PC-3 (cell line): Measurements from ENCODE around the gene ADAMTS17.

ENCODE experiments used
- EZH2 ChIP-seq: fragments of 300-600 bp; sonication (generic); IDR thresholded peaks from one replicate; pipeline ENCODE4 v1.6.1; 2017; ENCODE audit warnings: antibody characterized with exemption, mild to moderate bottlenecking, low read length; ENCODE audit not compliant: unreplicated experiment
- TF ChIP-seq, protein P1 (sequence below): fragments of 300-600 bp; sonication (generic); conservative IDR thresholded peaks from 2 replicates; pipeline ENCODE4 v1.5.1; 2017; ENCODE audit warnings: antibody characterized with exemption, low read depth, mild to moderate bottlenecking, low read length

DNA sequence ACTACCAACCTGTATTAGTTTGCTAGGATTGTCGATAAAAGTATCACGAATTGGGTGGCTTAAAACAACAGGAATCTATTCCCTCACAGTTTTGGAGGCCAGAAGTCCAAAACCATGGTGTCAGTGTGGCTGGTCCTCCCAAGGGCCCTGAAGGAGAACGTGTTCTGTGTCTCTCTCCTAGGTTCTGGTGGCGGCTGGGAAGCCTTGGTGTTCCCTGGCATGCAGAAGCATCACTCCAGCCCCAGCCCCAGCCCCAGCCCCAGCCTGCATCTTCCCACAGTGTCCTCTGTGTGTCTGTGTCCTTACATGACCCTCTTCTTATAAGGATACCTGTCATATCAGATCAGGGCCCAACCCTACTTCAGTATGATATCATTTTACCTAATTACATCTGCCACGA, 336.1 kb downstream of the ADAMTS17 start:
- TF ChIP-seq, protein P1, sequence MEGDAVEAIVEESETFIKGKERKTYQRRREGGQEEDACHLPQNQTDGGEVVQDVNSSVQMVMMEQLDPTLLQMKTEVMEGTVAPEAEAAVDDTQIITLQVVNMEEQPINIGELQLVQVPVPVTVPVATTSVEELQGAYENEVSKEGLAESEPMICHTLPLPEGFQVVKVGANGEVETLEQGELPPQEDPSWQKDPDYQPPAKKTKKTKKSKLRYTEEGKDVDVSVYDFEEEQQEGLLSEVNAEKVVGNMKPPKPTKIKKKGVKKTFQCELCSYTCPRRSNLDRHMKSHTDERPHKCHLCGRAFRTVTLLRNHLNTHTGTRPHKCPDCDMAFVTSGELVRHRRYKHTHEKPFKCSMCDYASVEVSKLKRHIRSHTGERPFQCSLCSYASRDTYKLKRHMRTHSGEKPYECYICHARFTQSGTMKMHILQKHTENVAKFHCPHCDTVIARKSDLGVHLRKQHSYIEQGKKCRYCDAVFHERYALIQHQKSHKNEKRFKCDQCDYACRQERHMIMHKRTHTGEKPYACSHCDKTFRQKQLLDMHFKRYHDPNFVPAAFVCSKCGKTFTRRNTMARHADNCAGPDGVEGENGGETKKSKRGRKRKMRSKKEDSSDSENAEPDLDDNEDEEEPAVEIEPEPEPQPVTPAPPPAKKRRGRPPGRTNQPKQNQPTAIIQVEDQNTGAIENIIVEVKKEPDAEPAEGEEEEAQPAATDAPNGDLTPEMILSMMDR, result no peak
- no peak for TF ChIP-seq EZH2
